OCI-LY1 (cell line): ENCODE measurements around the gene CAPS.
"Not testable (repeated sequence)": the region's sequence is repeated elsewhere in the genome, so short reads cannot be mapped to it uniquely, and the experiment has no call there.

ENCODE experiments used
- H2AFZ ChIP-seq: fragments of 200-600 bp; sonication (generic), shearing (Covaris generic); 2 replicates; pipeline ENCODE4 v1.6.0; 2014; ENCODE audit warnings: antibody characterized with exemption, mild to moderate bottlenecking, low read length
- H3F3A ChIP-seq: fragments of 200-600 bp; sonication (generic), shearing (Covaris generic); 2 replicates; pipeline ENCODE4 v1.6.0; 2014; ENCODE audit warnings: mild to moderate bottlenecking, antibody characterized with exemption, low read length, moderate library complexity; ENCODE audit not compliant: insufficient read depth
- H3K27ac ChIP-seq: fragments of 200-600 bp; sonication (generic); 2 replicates; pipeline ENCODE4 v1.5.1; 2014; ENCODE audit warnings: low read length, mixed run types, mild to moderate bottlenecking, low read depth; ENCODE audit not compliant: poor library complexity, severe bottlenecking
- H3K27me3 ChIP-seq: fragments of 200-600 bp; sonication (generic); 2 replicates; pipeline ENCODE4 v1.6.0; 2014; ENCODE audit warnings: antibody characterized with exemption, mild to moderate bottlenecking, low read length, moderate library complexity; ENCODE audit not compliant: insufficient read depth
- H3K36me3 ChIP-seq: fragments of 200-600 bp; sonication (generic); 2 replicates; pipeline ENCODE4 v1.6.1; 2014; ENCODE audit warnings: mild to moderate bottlenecking, antibody characterized with exemption, low read length, moderate library complexity, mixed read lengths; ENCODE audit not compliant: insufficient read depth
- H3K4me1 ChIP-seq: fragments of 200-600 bp; sonication (generic); 2 replicates; pipeline ENCODE4 v1.5.1; 2014; ENCODE audit warnings: mild to moderate bottlenecking, low read length, moderate library complexity; ENCODE audit not compliant: insufficient read depth, severe bottlenecking
- H3K4me2 ChIP-seq: fragments of 200-600 bp; sonication (generic), shearing (Covaris generic); 2 replicates; pipeline ENCODE4 v1.6.1; 2014; ENCODE audit warnings: low read length
- H3K4me3 ChIP-seq: fragments of 200-600 bp; sonication (generic); 2 replicates; pipeline ENCODE4 v1.5.1; 2014; ENCODE audit warnings: low read length, low read depth, mild to moderate bottlenecking, mixed read lengths; ENCODE audit not compliant: poor library complexity, severe bottlenecking
- H3K79me2 ChIP-seq: fragments of 200-600 bp; shearing (Covaris generic); 2 replicates; pipeline ENCODE4 v1.6.1; 2016; ENCODE audit warnings: mixed run types, low read length, mixed read lengths; ENCODE audit not compliant: insufficient read depth
- H3K9ac ChIP-seq: fragments of 200-600 bp; sonication (generic), shearing (Covaris generic); 2 replicates; pipeline ENCODE4 v1.6.1; 2014; ENCODE audit warnings: mild to moderate bottlenecking, low read length, mixed read lengths
- H3K9me2 ChIP-seq: fragments of 200-600 bp; sonication (generic), shearing (Covaris generic); 2 replicates; pipeline ENCODE4 v1.6.1; 2014; ENCODE audit warnings: low read depth, mild to moderate bottlenecking, low read length, mixed read lengths
- H3K9me3 ChIP-seq: fragments of 200-600 bp; shearing (Covaris generic); 2 replicates; pipeline ENCODE4 v1.6.1; 2014; ENCODE audit warnings: low read length, mixed read lengths
- H4K20me1 ChIP-seq: fragments of 200-600 bp; sonication (generic), shearing (Covaris generic); 2 replicates; pipeline ENCODE4 v1.6.0; 2016; ENCODE audit warnings: mild to moderate bottlenecking, low read length; ENCODE audit not compliant: insufficient read depth
- EZH2 ChIP-seq: fragments of 200-600 bp; sonication (generic), shearing (Covaris generic); IDR thresholded peaks from 2 replicates; pipeline ENCODE4 v1.8.0; 2017; ENCODE audit warnings: borderline replicate concordance, mixed run types, mild to moderate bottlenecking, antibody characterized with exemption, low read length, moderate library complexity, mixed read lengths
- TF ChIP-seq, protein P1 (sequence below): fragments of 200-600 bp; sonication (generic), shearing (Covaris generic); IDR thresholded peaks from 2 replicates; pipeline ENCODE4 v1.5.1; 2017; ENCODE audit warnings: mild to moderate bottlenecking, antibody characterized with exemption, low read length, moderate library complexity, mixed read lengths

CAPS gene

GRCh38 chr19:5867201-5868136, 46.6 kb upstream of the CAPS start:
- H3K9ac ChIP-seq: no peak overlapping the region
- H2AFZ ChIP-seq: no peak overlapping the region
- no peaks in the 10 kb centered on the region for H3K36me3 ChIP-seq
- no peaks in the 10 kb centered on the region for H3K9me3 ChIP-seq
- H3K79me2 ChIP-seq: no peaks in the 10 kb centered on the region
- no peak overlapping the region for H3K4me3 ChIP-seq
- no peak overlapping the region for H3K27ac ChIP-seq
- H3K27me3 ChIP-seq: 0 out of 2 replicates have a peak, but pooled peaks cover 4% of the 10 kb centered on the region
- no peaks in the 10 kb centered on the region for H3F3A ChIP-seq
- no peaks in the 10 kb centered on the region for H3K4me1 ChIP-seq
- H4K20me1 ChIP-seq: no peaks in the 10 kb centered on the region
- H3K9me2 ChIP-seq: no peaks in the 10 kb centered on the region
- no peak overlapping the region for H3K4me2 ChIP-seq
- no peak for TF ChIP-seq EZH2
- TF ChIP-seq, protein P1, sequence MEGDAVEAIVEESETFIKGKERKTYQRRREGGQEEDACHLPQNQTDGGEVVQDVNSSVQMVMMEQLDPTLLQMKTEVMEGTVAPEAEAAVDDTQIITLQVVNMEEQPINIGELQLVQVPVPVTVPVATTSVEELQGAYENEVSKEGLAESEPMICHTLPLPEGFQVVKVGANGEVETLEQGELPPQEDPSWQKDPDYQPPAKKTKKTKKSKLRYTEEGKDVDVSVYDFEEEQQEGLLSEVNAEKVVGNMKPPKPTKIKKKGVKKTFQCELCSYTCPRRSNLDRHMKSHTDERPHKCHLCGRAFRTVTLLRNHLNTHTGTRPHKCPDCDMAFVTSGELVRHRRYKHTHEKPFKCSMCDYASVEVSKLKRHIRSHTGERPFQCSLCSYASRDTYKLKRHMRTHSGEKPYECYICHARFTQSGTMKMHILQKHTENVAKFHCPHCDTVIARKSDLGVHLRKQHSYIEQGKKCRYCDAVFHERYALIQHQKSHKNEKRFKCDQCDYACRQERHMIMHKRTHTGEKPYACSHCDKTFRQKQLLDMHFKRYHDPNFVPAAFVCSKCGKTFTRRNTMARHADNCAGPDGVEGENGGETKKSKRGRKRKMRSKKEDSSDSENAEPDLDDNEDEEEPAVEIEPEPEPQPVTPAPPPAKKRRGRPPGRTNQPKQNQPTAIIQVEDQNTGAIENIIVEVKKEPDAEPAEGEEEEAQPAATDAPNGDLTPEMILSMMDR: no peak

DNA sequence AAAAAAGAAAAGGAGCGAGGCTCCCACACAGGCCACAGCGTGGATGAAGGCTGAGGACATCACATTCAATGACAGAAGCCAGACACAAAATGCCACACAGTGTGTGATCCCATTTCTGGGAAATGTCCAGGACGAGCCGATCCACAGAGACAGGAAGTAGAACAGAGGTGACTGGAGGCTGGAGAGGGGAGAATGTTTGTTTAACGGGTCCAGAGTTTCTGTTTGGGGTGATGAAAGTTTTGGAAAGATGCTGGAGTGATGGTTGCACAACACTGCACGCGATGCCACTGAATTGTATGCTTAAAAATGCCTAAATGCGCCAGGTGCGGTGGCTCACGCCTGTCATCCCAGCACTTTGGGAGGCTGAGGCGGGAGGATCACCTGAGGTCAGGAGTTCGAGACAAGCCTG, 43.1 kb upstream of the CAPS start:
- Histone ChIP-seq H3K9ac (no peak overlapping the region), H3K79me2 (no peaks in the 10 kb centered on the region), H3K4me2 (no peak overlapping the region), H3K36me3 (no peaks in the 10 kb centered on the region), H3K4me1 (no peaks in the 10 kb centered on the region), H3F3A (no peaks in the 10 kb centered on the region), H3K9me2 (no peaks in the 10 kb centered on the region), H3K4me3 (no peak overlapping the region), H3K9me3 (no peaks in the 10 kb centered on the region), H3K27me3 (0 out of 2 replicates have a peak, but pooled peaks cover 7% of the 10 kb centered on the region), H4K20me1 (no peaks in the 10 kb centered on the region), H3K27ac (no peak overlapping the region), H2AFZ (no peak overlapping the region)
- TF ChIP-seq EZH2: no peak
- TF ChIP-seq, protein P1: no peak

GRCh38 chr19:5873617-5874199, 40.3 kb upstream of the CAPS start:
- no peaks in the 10 kb centered on the region for H3K36me3 ChIP-seq
- H3K4me2 ChIP-seq: no peak overlapping the region
- H2AFZ ChIP-seq: no peak overlapping the region
- no peaks in the 10 kb centered on the region for H3K4me1 ChIP-seq
- no peaks in the 10 kb centered on the region for H3F3A ChIP-seq
- H3K27me3 ChIP-seq: 0 out of 2 replicates have a peak, but pooled peaks cover 6% of the 10 kb centered on the region
- H3K9me3 ChIP-seq: no peaks in the 10 kb centered on the region
- TF ChIP-seq, protein P1: no peak
- no peak for TF ChIP-seq EZH2
- no peaks in the 10 kb centered on the region for H3K79me2 ChIP-seq
- no peak overlapping the region for H3K27ac ChIP-seq
- H3K9me2 ChIP-seq: no peaks in the 10 kb centered on the region
- H4K20me1 ChIP-seq: no peaks in the 10 kb centered on the region
- no peak overlapping the region for H3K9ac ChIP-seq
- no peak overlapping the region for H3K4me3 ChIP-seq

DNA sequence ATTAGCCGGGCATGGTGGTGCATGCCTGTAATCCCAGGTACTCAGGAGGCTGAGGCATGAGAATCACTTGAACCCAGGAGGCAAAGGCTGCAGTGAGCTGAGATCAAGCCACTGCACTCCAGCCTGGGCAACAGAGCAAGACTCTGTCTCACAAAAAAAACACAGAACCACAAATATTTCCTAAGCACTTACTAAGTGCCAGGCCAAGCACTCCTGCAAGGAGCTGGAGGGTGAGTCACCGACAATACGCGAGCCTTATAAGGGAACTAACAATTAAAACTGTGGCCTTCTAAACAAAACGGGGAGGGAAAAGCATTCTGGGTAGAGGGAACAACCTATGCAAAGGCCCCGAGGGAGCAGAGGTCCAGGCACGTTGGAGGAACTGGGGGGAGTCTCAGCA, 39.6 kb upstream of the CAPS start:
- not testable (repeated sequence) for H3K9ac ChIP-seq, H3F3A ChIP-seq, H3K27ac ChIP-seq, H3K9me3 ChIP-seq, H4K20me1 ChIP-seq, H3K36me3 ChIP-seq, H3K9me2 ChIP-seq, H2AFZ ChIP-seq, H3K27me3 ChIP-seq, H3K79me2 ChIP-seq, H3K4me3 ChIP-seq, H3K4me2 ChIP-seq, H3K4me1 ChIP-seq
